IMR-90 (cell line): ENCODE data around the gene TRABD2A. TPM values are rescaled to one million over a fixed set of nuclear protein-coding genes. Genes with fewer than 3 reads are reported as not detected.

Experiments
- ATAC-seq: fragments of 200-7000 bp; cut with Tn5 transposase; 2 replicates; pipeline ENCODE4 v1.9.1; 2020; ENCODE audit warnings: low read depth, mild to moderate bottlenecking, moderate library complexity
- BruUV-seq: library from RNA; stranded (reverse); fragments of 400-500 nt; replicated peaks from 2 replicates; lab custom pipeline; 2021; lab: Mats Ljungman, UMichigan
- CTCF ChIA-PET: fragments of 300-600 bp; formaldehyde crosslinking; extraction: SDS; loops from one replicate; lab custom pipeline; 2021; ENCODE audit warnings: antibody characterized with exemption; lab: Yijun Ruan, JAX
- POLR2A ChIA-PET: fragments of 300-600 bp; sonication (Branson Sonifier 250); formaldehyde crosslinking; loops from one replicate; lab custom pipeline; 2022; ENCODE audit warnings: antibody characterized with exemption; ENCODE audit not compliant: unreplicated experiment; lab: Charles Lee
- DNase-seq: peaks from one replicate; pipeline ENCODE4 v3.0.0; 2013
- H2AFZ ChIP-seq: replicated peaks from 2 replicates; pipeline ENCODE3; 2013; ENCODE audit warnings: low read length, mild to moderate bottlenecking; ENCODE audit not compliant: poor library complexity
- H2AK5ac ChIP-seq: 2 replicates; pipeline ENCODE4 v1.6.1; 2013; ENCODE audit warnings: low read depth, low read length, inconsistent platforms
- H2AK9ac ChIP-seq: replicated peaks from 2 replicates; pipeline ENCODE3; 2013; ENCODE audit warnings: mild to moderate bottlenecking, low read depth, low read length, moderate library complexity; ENCODE audit not compliant: poor library complexity
- H2BK120ac ChIP-seq: 2 replicates; pipeline ENCODE4 v1.6.1; 2013; ENCODE audit warnings: low read depth, low read length, inconsistent platforms
- H2BK15ac ChIP-seq: 3 replicates; pipeline ENCODE4 v1.6.1; 2013; ENCODE audit warnings: low read depth, low read length, inconsistent platforms
- H2BK20ac ChIP-seq: 2 replicates; pipeline ENCODE4 v1.6.1; 2013; ENCODE audit warnings: low read depth, mild to moderate bottlenecking, inconsistent platforms, low read length, moderate library complexity
- H2BK5ac ChIP-seq: 2 replicates; pipeline ENCODE4 v1.6.1; 2013; ENCODE audit warnings: mild to moderate bottlenecking, low read depth, low read length, inconsistent platforms; ENCODE audit not compliant: poor library complexity, severe bottlenecking
- H3K14ac ChIP-seq: replicated peaks from 2 replicates; pipeline ENCODE4 v1.6.1; 2013; ENCODE audit warnings: low read depth, low read length, inconsistent platforms
- H3K18ac ChIP-seq: 2 replicates; pipeline ENCODE4 v1.6.1; 2013; ENCODE audit warnings: low read depth, low read length, control low read depth
- H3K23ac ChIP-seq: 2 replicates; pipeline ENCODE4 v1.6.1; 2013; ENCODE audit warnings: low read depth, low read length, inconsistent platforms
- H3K27ac ChIP-seq: 2 replicates; pipeline ENCODE4 v1.5.1; 2013; ENCODE audit warnings: mild to moderate bottlenecking, control low read depth, low read length; ENCODE audit not compliant: insufficient read depth
- H3K27me3 ChIP-seq: 2 replicates; pipeline ENCODE4 v1.6.1; 2013; ENCODE audit warnings: low read length; ENCODE audit not compliant: control insufficient read depth, insufficient read depth
- H3K36me3 ChIP-seq: 2 replicates; pipeline ENCODE4 v1.6.1; 2013; ENCODE audit warnings: low read length, mixed read lengths; ENCODE audit not compliant: control insufficient read depth, insufficient read depth
- H3K4ac ChIP-seq: 2 replicates; pipeline ENCODE4 v1.6.1; 2013; ENCODE audit warnings: low read depth, low read length, inconsistent platforms
- H3K4me1 ChIP-seq: 2 replicates; pipeline ENCODE4 v1.6.1; 2013; ENCODE audit warnings: low read length, mixed read lengths; ENCODE audit not compliant: control insufficient read depth, insufficient read depth
- H3K4me2 ChIP-seq: 2 replicates; pipeline ENCODE4 v1.6.1; 2013; ENCODE audit warnings: low read depth, mild to moderate bottlenecking, control low read depth, low read length, moderate library complexity
- H3K4me3 ChIP-seq: 2 replicates; pipeline ENCODE4 v1.5.1; 2013; ENCODE audit warnings: low read depth, mild to moderate bottlenecking, control low read depth, low read length, moderate library complexity; ENCODE audit not compliant: insufficient read depth
- H3K56ac ChIP-seq: 2 replicates; pipeline ENCODE4 v1.6.1; 2013; ENCODE audit warnings: low read length, inconsistent platforms; ENCODE audit not compliant: insufficient read depth; ENCODE audit errors: extremely low read depth
- H3K79me1 ChIP-seq, 2 experiments: 2 replicates each; pipeline ENCODE4 v1.6.1; 2013; ENCODE audit warnings: low read length in 2 of 2, inconsistent platforms in 1 of 2, low read depth in 1 of 2
- H3K9ac ChIP-seq: 2 replicates; pipeline ENCODE4 v1.6.1; 2013; ENCODE audit warnings: low read depth, low read length, control low read depth
- H3K9me1 ChIP-seq: 2 replicates; pipeline ENCODE4 v1.6.1; 2013; ENCODE audit warnings: low read length, inconsistent platforms; ENCODE audit not compliant: insufficient read depth
- H3K9me3 ChIP-seq: 2 replicates; pipeline ENCODE4 v1.6.1; 2013; ENCODE audit warnings: low read length; ENCODE audit not compliant: control insufficient read depth, insufficient read depth
- H4K20me1 ChIP-seq: 2 replicates; pipeline ENCODE4 v1.6.1; 2013; ENCODE audit warnings: low read length, inconsistent platforms; ENCODE audit not compliant: insufficient read depth
- H4K5ac ChIP-seq: 2 replicates; pipeline ENCODE4 v1.6.1; 2013; ENCODE audit warnings: mild to moderate bottlenecking, low read depth, low read length, control low read depth
- H4K8ac ChIP-seq, 2 experiments: 2 replicates each; pipeline ENCODE4 v1.6.1; 2013; ENCODE audit warnings: low read depth in 2 of 2, low read length in 2 of 2, control low read depth in 1 of 2, inconsistent platforms in 1 of 2
- H4K91ac ChIP-seq: 2 replicates; pipeline ENCODE4 v1.6.1; 2013; ENCODE audit warnings: low read depth, low read length, inconsistent platforms; ENCODE audit not compliant: insufficient read depth
- BHLHE40 ChIP-seq: fragments of 150-350 bp; IDR thresholded peaks from 2 replicates; pipeline ENCODE4 v1.6.1; 2016; ENCODE audit warnings: mild to moderate bottlenecking, low read depth, low read length
- CEBPB ChIP-seq: IDR thresholded peaks from 2 replicates; pipeline ENCODE4 v1.6.1; 2012; ENCODE audit warnings: low read depth, low read length, improper control_type of control experiment
- CHD1 ChIP-seq: IDR thresholded peaks from 2 replicates; pipeline ENCODE4 v1.6.1; 2012; ENCODE audit warnings: low read depth, low read length, improper control_type of control experiment
- CTCF ChIP-seq: conservative IDR thresholded peaks from 2 replicates; pipeline ENCODE4 v1.5.1; 2012; ENCODE audit warnings: mild to moderate bottlenecking, low read depth, low read length, improper control_type of control experiment
- ELK1 ChIP-seq: fragments of 150-350 bp; IDR thresholded peaks from 2 replicates; pipeline ENCODE4 v1.6.1; 2016; ENCODE audit warnings: low read depth, mild to moderate bottlenecking, low read length, moderate library complexity, borderline replicate concordance
- FOS ChIP-seq: fragments of 150-350 bp; IDR thresholded peaks from 2 replicates; pipeline ENCODE4 v1.6.1; 2016; ENCODE audit warnings: low read depth, low read length
- MAFK ChIP-seq: IDR thresholded peaks from 2 replicates; pipeline ENCODE4 v1.6.1; 2012; ENCODE audit warnings: low read depth, low read length, improper control_type of control experiment
- MAZ ChIP-seq: IDR thresholded peaks from 2 replicates; pipeline ENCODE4 v1.6.1; 2012; ENCODE audit warnings: low read depth, mild to moderate bottlenecking, low read length, improper control_type of control experiment, moderate library complexity, borderline replicate concordance
- MXI1 ChIP-seq: IDR thresholded peaks from 2 replicates; pipeline ENCODE4 v1.6.1; 2012; ENCODE audit warnings: low read depth, mild to moderate bottlenecking, low read length, moderate library complexity, borderline replicate concordance
- NFE2L2 ChIP-seq: fragments of 150-350 bp; IDR thresholded peaks from 2 replicates; pipeline ENCODE4 v1.6.1; 2016; ENCODE audit warnings: low read depth, mild to moderate bottlenecking, low read length
- POLR2A ChIP-seq: IDR thresholded peaks from 2 replicates; pipeline ENCODE4 v1.6.1; 2012; ENCODE audit warnings: mild to moderate bottlenecking, low read depth, low read length
- RAD21 ChIP-seq: IDR thresholded peaks from 2 replicates; pipeline ENCODE4 v1.6.1; 2012; ENCODE audit warnings: low read length, improper control_type of control experiment
- RCOR1 ChIP-seq: IDR thresholded peaks from 2 replicates; pipeline ENCODE4 v1.6.1; 2012; ENCODE audit warnings: mild to moderate bottlenecking, low read length, improper control_type of control experiment; ENCODE audit not compliant: insufficient replicate concordance
- RFX5 ChIP-seq: IDR thresholded peaks from 2 replicates; pipeline ENCODE4 v1.8.0; 2012; ENCODE audit warnings: low read depth, mild to moderate bottlenecking, low read length, moderate library complexity
- SMC3 ChIP-seq: fragments of 150-350 bp; IDR thresholded peaks from 2 replicates; pipeline ENCODE4 v1.6.1; 2016; ENCODE audit warnings: low read depth, mild to moderate bottlenecking, antibody characterized with exemption, low read length, moderate library complexity
- USF2 ChIP-seq: fragments of 150-350 bp; IDR thresholded peaks from 2 replicates; pipeline ENCODE4 v1.6.1; 2017; ENCODE audit warnings: mild to moderate bottlenecking, antibody characterized with exemption, low read length, low read depth
- WGBS, 2 experiments: methylation state at CpG; one replicate each; pipeline versions ENCODE4 v1.1.5 to v1.1.7; 2013; ENCODE audit warnings: missing lambda C conversion rate in 2 of 2; ENCODE audit not compliant: insufficient read length in 1 of 2; ENCODE audit errors: extremely low coverage in 2 of 2; 5-methylcytosine and 5-hydroxymethylcytosine counted together
- dilution Hi-C: fragments of 300-500 bp; cut with HindIII; formaldehyde crosslinking; loops from one replicate; pipeline ENCODE4 v1.14.3; 2018; ENCODE audit warnings: low sequenced_read_pairs; ENCODE audit not compliant: unreplicated experiment
- in situ Hi-C: fragments of 300-500 bp; cut with MboI; formaldehyde crosslinking; loops from 3 replicates; pipeline ENCODE4 v1.14.3; 2019; ENCODE audit warnings: low sequenced_read_pairs, inconsistent platforms, mixed read lengths
- intact Hi-C: fragments of 100-400 bp; cut with micrococcal nuclease; formaldehyde crosslinking; loops from 2 replicates; pipeline ENCODE4 v1.10.0; 2022
- polyA plus RNA-seq, 3 experiments: library from polyadenylated mRNA; depleted of rRNA; stranded (reverse); fragments of >200 nt; gene quantifications; 2 replicates each; pipeline ENCODE4 v1.2.3, GENCODE V29; 2012; ENCODE audit warnings: low replicate concordance in 1 of 3
- total RNA-seq: library from RNA; depleted of rRNA; stranded (reverse); fragments of >200 nt; gene quantifications from 2 replicates; pipeline ENCODE4 v1.2.3, GENCODE V29; 2012

Gene TRABD2A
- total and polyA plus RNA-seq, 2 of the 4 experiments (the other 2 are of a cell fraction): 17.6 to 20.3 TPM

- Histone ChIP-seq H4K91ac (peak overlapping the region; percentile 80), H4K5ac (peak overlapping the region; percentile 89), H2AFZ (peak overlapping the region; percentile 25), H3K9me3 (no peaks in the 10 kb centered on the region), H3K4me1 (peaks cover 11% of the 10 kb centered on the region), H3K9me1 (peaks cover 9% of the 10 kb centered on the region), H3K14ac (peak overlapping the region; percentile 62), H2BK120ac (peak overlapping the region; percentile 99), H3K4me2 (no peak overlapping the region), H3K4ac (peak overlapping the region; percentile 99), H4K20me1 (no peaks in the 10 kb centered on the region), H2BK5ac (peak overlapping the region; percentile 98), H2AK5ac (peak overlapping the region; percentile 85), H3K4me3 (no peak overlapping the region), H3K56ac (peak overlapping the region; percentile 45; the same call in 1 of the 2 replicates), H3K23ac (peak overlapping the region; percentile 50; the same call in 1 of the 2 replicates), H2AK9ac (no peak overlapping the region), H3K27ac (peak overlapping the region; percentile 95), H3K79me1 (no peaks in the 10 kb centered on the region), H3K18ac (peak overlapping the region; percentile 98), H2BK20ac (peak overlapping the region; percentile 97), H2BK15ac (peak overlapping the region; percentile 75; the same call in 2 of the 3 replicates), H3K27me3 (no peaks in the 10 kb centered on the region), H3K9ac (peak overlapping the region; percentile 39; the same call in 1 of the 2 replicates), H3K36me3 (no peaks in the 10 kb centered on the region), H4K8ac (peak overlapping the region; percentile 93 to 96)
- intact Hi-C loops (no loop called here), dilution Hi-C loops (no loop called here), in situ Hi-C loops (no loop called here)
- BruUV-seq: no TSS peak
- DNase-seq: peak; percentile 4
- no peak for ATAC-seq
- 100% methylated on average over 1 of the region's 4 CpGs; no CpG with 5 or more reads in 1 of the 2 experiments for WGBS, 2 experiments
- CTCF ChIA-PET: no interaction called here
- POLR2A ChIA-PET: no interaction called here
- TF ChIP-seq FOS (no peak), MXI1 (no peak), CHD1 (no peak), SMC3 (no peak), NFE2L2 (no peak), MAZ (no peak), CTCF (no peak), MAFK (no peak), CEBPB (no peak), RAD21 (no peak), ELK1 (no peak), BHLHE40 (no peak), USF2 (no peak), POLR2A (no peak), RFX5 (no peak), RCOR1 (no peak)
Measured at GRCh38 chr2:84808279-84808678, 72.6 kb downstream of the TRABD2A start.
